DOHH2 (cell line): Measurements from ENCODE around the gene EHMT1.
"Not testable (repeated sequence)": the region's sequence is repeated elsewhere in the genome, so short reads cannot be mapped to it uniquely, and the experiment has no call there.

Source experiments
- H3F3A ChIP-seq: fragments of 200-600 bp; sonication (generic), shearing (Covaris generic); 2 replicates; pipeline ENCODE4 v1.6.0; 2016; ENCODE audit warnings: antibody characterized with exemption, mild to moderate bottlenecking; ENCODE audit not compliant: control insufficient read depth, insufficient read depth
- H3K27ac ChIP-seq: fragments of 200-600 bp; sonication (generic); 2 replicates; pipeline ENCODE4 v1.5.1; 2014; ENCODE audit warnings: low read depth, mild to moderate bottlenecking, low read length, moderate library complexity
- H3K27me3 ChIP-seq: fragments of 200-600 bp; sonication (generic); 2 replicates; pipeline ENCODE4 v1.6.1; 2014; ENCODE audit warnings: mild to moderate bottlenecking, low read length, mixed read lengths; ENCODE audit not compliant: control insufficient read depth
- H3K36me3 ChIP-seq: fragments of 200-600 bp; sonication (generic); 2 replicates; pipeline ENCODE4 v1.6.1; 2014; ENCODE audit warnings: mild to moderate bottlenecking, low read length, moderate library complexity, mixed read lengths; ENCODE audit not compliant: control insufficient read depth
- H3K4me1 ChIP-seq: fragments of 200-600 bp; sonication (generic); 2 replicates; pipeline ENCODE4 v1.6.1; 2014; ENCODE audit warnings: mild to moderate bottlenecking, low read length, mixed read lengths; ENCODE audit not compliant: control insufficient read depth
- H3K4me2 ChIP-seq: fragments of 200-600 bp; sonication (generic); 2 replicates; pipeline ENCODE4 v1.6.0; 2014; ENCODE audit warnings: mild to moderate bottlenecking, low read length, moderate library complexity
- H3K4me3 ChIP-seq: fragments of 200-600 bp; sonication (generic); 2 replicates; pipeline ENCODE4 v1.5.1; 2014; ENCODE audit warnings: mild to moderate bottlenecking, low read length, mixed read lengths
- H3K79me2 ChIP-seq: fragments of 200-600 bp; sonication (generic); 2 replicates; pipeline ENCODE4 v1.6.1; 2014; ENCODE audit warnings: mild to moderate bottlenecking, low read length, mixed read lengths; ENCODE audit not compliant: control insufficient read depth
- H3K9me2 ChIP-seq: fragments of 200-600 bp; sonication (generic); replicated peaks from 2 replicates; pipeline ENCODE4 v1.6.1; 2014; ENCODE audit warnings: mild to moderate bottlenecking, low read length, mixed read lengths; ENCODE audit not compliant: control insufficient read depth
- H3K9me3 ChIP-seq: fragments of 200-600 bp; sonication (generic); 2 replicates; pipeline ENCODE4 v1.6.1; 2014; ENCODE audit warnings: antibody characterized with exemption, low read length, mixed read lengths; ENCODE audit not compliant: control insufficient read depth, insufficient read depth
- H4K20me1 ChIP-seq: fragments of 200-600 bp; sonication (generic); 2 replicates; pipeline ENCODE4 v1.6.0; 2014; ENCODE audit warnings: low read depth, mild to moderate bottlenecking, antibody characterized with exemption, low read length, moderate library complexity; ENCODE audit not compliant: control insufficient read depth, insufficient read depth
- EZH2phosphoT487 ChIP-seq: fragments of 200-600 bp; sonication (generic); IDR thresholded peaks from 2 replicates; pipeline ENCODE4 v1.6.1; 2017; ENCODE audit warnings: borderline replicate concordance, mild to moderate bottlenecking, antibody characterized with exemption, low read length, moderate library complexity, mixed read lengths
- TF ChIP-seq, protein P1 (sequence below): fragments of 200-600 bp; sonication (generic); IDR thresholded peaks from one replicate; pipeline ENCODE4 v1.5.1; 2014; ENCODE audit warnings: antibody characterized with exemption, mild to moderate bottlenecking, low read depth, low read length; ENCODE audit not compliant: poor library complexity, severe bottlenecking

Gene EHMT1

DNA sequence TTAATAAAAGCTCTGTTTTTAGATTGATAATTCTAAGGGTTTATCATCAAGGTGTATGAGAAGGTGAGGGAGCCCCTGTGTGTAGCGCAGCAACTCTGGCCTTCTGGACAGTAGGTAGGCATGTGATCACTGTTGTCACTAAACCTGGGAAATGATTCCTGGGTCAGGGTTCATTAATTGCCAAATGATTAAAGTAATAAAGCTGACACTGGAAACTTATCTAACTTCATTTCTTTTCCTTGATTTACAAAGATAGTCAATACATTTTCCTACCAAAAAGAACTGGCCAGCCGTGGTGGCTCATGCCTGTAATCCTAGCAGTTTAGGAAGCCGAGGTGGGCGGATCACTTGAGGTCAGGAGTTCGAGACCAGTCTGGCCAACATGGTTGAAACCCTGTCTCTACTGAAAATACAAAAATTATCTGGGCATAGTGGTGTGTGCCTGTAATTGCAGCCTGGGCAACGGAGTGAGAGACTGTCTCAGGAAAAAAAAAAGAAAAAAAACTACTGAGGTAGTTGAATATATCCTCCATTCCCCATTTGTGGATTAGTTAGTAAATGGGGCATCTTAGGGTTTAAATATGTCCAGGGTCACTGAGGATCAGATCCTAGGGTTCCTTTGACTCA, 2.4 kb downstream of the EHMT1 start:
- H4K20me1 ChIP-seq, result no peaks in the 10 kb centered on the region; the same call in 1 of the 2 replicates
- H3K27me3 ChIP-seq, result no peaks in the 10 kb centered on the region
- H3K36me3 ChIP-seq, result peaks cover 74% of the 10 kb centered on the region
- TF ChIP-seq, protein P1, sequence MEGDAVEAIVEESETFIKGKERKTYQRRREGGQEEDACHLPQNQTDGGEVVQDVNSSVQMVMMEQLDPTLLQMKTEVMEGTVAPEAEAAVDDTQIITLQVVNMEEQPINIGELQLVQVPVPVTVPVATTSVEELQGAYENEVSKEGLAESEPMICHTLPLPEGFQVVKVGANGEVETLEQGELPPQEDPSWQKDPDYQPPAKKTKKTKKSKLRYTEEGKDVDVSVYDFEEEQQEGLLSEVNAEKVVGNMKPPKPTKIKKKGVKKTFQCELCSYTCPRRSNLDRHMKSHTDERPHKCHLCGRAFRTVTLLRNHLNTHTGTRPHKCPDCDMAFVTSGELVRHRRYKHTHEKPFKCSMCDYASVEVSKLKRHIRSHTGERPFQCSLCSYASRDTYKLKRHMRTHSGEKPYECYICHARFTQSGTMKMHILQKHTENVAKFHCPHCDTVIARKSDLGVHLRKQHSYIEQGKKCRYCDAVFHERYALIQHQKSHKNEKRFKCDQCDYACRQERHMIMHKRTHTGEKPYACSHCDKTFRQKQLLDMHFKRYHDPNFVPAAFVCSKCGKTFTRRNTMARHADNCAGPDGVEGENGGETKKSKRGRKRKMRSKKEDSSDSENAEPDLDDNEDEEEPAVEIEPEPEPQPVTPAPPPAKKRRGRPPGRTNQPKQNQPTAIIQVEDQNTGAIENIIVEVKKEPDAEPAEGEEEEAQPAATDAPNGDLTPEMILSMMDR, result peak; percentile 57
- no peak for TF ChIP-seq EZH2phosphoT487
- H3K9me2 ChIP-seq, result no peaks in the 10 kb centered on the region
- peak overlapping the region; percentile 97 for H3K4me3 ChIP-seq
- H3K27ac ChIP-seq, result peak overlapping the region; percentile 41
- peaks cover 75% of the 10 kb centered on the region for H3K4me1 ChIP-seq
- no peaks in the 10 kb centered on the region for H3K9me3 ChIP-seq
- H3K4me2 ChIP-seq, result peak overlapping the region; percentile 87
- peaks cover 15% of the 10 kb centered on the region for H3F3A ChIP-seq
- H3K79me2 ChIP-seq, result peaks cover 95% of the 10 kb centered on the region

DNA sequence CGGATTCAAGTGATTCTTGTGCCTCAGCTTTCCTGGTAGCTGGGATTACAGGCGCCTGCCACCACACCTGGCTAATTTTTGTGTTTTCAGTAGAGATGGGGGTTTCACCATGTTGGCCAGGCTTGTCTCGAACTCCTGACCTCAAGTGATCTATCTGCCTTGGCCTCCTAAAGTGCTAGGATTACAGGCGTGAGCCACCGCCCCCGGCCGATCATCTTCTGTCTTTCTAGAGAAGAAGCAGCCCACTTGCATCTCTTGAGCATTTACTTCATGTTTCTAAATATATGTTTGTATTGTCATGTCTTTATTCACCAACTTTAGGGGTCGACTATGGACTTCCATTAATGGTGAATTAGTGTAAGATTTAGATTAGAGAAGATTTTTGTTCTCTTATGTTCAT, 3.4 kb downstream of the EHMT1 start:
- peak overlapping the region; percentile 21; the same call in 1 of the 2 replicates for H3K4me2 ChIP-seq
- H3K27ac ChIP-seq, result 0 out of 2 replicates have a peak overlapping the region, but pooled peaks have one; percentile 4
- peaks cover 75% of the 10 kb centered on the region for H3K4me1 ChIP-seq
- H3K9me3 ChIP-seq, H3K9me2 ChIP-seq, H3K4me3 ChIP-seq, H3K27me3 ChIP-seq, H4K20me1 ChIP-seq: not testable (repeated sequence)
- peaks cover 95% of the 10 kb centered on the region for H3K79me2 ChIP-seq
- H3K36me3 ChIP-seq, result peaks cover 74% of the 10 kb centered on the region
- peaks cover 16% of the 10 kb centered on the region for H3F3A ChIP-seq

DNA sequence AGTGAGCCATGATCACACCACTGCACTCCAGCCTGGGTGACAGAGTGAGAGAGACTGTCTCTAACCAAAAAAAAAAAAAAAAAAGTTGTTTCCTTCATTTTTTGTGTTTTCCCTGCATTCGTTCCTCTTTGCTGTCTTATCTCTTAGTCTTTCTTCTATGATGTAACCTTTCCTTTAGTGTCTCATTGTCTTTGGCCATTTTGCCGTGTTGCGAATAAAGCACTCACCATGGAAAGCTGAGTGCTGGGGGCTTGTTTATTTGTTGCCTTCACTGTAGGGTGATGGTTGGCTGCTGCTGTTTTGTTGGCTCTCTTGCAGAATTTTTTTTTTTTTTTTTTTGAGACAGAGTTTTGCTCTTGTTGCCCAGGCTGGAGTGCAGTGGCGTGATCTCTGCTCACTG, 7.7 kb downstream of the EHMT1 start:
- TF ChIP-seq, protein P1, result no peak
- no peak for TF ChIP-seq EZH2phosphoT487
- peaks cover 64% of the 10 kb centered on the region for H3K36me3 ChIP-seq
- no peaks in the 10 kb centered on the region for H4K20me1 ChIP-seq
- peak overlapping the region; percentile 68; the same call in 1 of the 2 replicates for H3K4me3 ChIP-seq
- H3K4me2 ChIP-seq, result peak overlapping the region; percentile 91
- H3F3A ChIP-seq, result peaks cover 25% of the 10 kb centered on the region
- H3K9me2 ChIP-seq, result no peaks in the 10 kb centered on the region
- H3K27me3 ChIP-seq, result no peaks in the 10 kb centered on the region
- no peaks in the 10 kb centered on the region for H3K9me3 ChIP-seq
- peaks cover 94% of the 10 kb centered on the region for H3K4me1 ChIP-seq
- H3K27ac ChIP-seq, result peak overlapping the region; percentile 86
- peaks cover 100% of the 10 kb centered on the region for H3K79me2 ChIP-seq

DNA sequence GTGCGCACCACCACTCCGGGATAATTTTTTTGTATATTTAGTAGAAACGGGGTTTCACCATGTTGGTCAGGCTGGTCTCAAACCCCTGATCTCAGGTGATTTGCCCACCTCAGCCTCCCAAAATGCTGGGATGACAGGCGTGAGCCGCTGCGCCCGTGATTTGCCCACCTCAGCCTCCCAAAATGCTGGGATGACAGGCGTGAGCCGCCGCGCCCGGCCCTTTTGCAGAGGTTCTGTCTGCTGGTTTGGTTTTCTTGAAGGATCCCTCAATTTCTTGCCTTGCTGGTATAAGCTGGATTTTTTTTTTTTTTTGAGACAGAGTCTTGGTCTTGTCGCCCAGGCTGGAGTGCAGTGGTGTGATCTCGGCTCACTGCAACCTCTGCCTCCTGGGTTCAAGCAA, 8.6 kb downstream of the EHMT1 start:
- peaks cover 97% of the 10 kb centered on the region for H3K4me1 ChIP-seq
- H3K36me3 ChIP-seq, result peaks cover 66% of the 10 kb centered on the region
- peaks cover 25% of the 10 kb centered on the region for H3F3A ChIP-seq
- H3K9me2 ChIP-seq, H3K27me3 ChIP-seq, H3K9me3 ChIP-seq, H4K20me1 ChIP-seq: not testable (repeated sequence)
- H3K4me2 ChIP-seq, result peak overlapping the region; percentile 91
- peak overlapping the region; percentile 68 for H3K4me3 ChIP-seq
- peak overlapping the region; percentile 82 for H3K27ac ChIP-seq
- H3K79me2 ChIP-seq, result peaks cover 100% of the 10 kb centered on the region
